HepG2 (cell line): ENCODE data around the gene LIME1. TPM values are rescaled to one million over a fixed set of nuclear protein-coding genes. Genes with fewer than 3 reads are reported as not detected.

ENCODE experiments used
- ATAC-seq: fragments of 200-7000 bp; cut with Tn5 transposase; 3 replicates; pipeline ENCODE4 v1.9.1; 2020; ENCODE audit warnings: mild to moderate bottlenecking, moderate library complexity
- BruUV-seq: library from RNA; stranded (reverse); fragments of 400-500 nt; replicated peaks from 2 replicates; lab custom pipeline; 2021; lab: Mats Ljungman, UMichigan
- CTCF ChIA-PET: fragments of 300-600 bp; formaldehyde crosslinking; extraction: SDS; loops from one replicate; lab custom pipeline; 2021; ENCODE audit warnings: low total read pairs, inconsistent platforms, low intra/inter-chr PET ratio; lab: Yijun Ruan, JAX
- POLR2A ChIA-PET: fragments of 350-600 bp; sonication (Branson Sonifier 250); formaldehyde crosslinking; loops from one replicate; lab custom pipeline; 2020; ENCODE audit warnings: antibody characterized with exemption, inconsistent platforms; lab: Yijun Ruan, JAX
- DNase-seq: peaks from one replicate; pipeline ENCODE4 v3.0.0-alpha.2; 2015; ENCODE audit warnings: low spot score
- FAIRE-seq: peaks from 3 replicates; lab custom pipeline; 2011; peaks lifted over from hg19 to GRCh38; lab: Jason Lieb, UNC
- H2AFZ ChIP-seq: one replicate; pipeline ENCODE4 v1.6.1; 2011; ENCODE audit warnings: low read length, inconsistent platforms
- H3K27ac ChIP-seq: fragments of 300-600 bp; 3 replicates; pipeline ENCODE4 v1.8.0; 2011; ENCODE audit warnings: mixed run types, mild to moderate bottlenecking, mixed read lengths, low read length, inconsistent platforms; ENCODE audit not compliant: insufficient read depth; ENCODE audit errors: extremely low read length
- H3K27me3 ChIP-seq, 2 experiments: fragments of 200-600 bp in 1 of 2; 2 replicates in 1 of 2; 3 replicates in 1 of 2; pipeline versions ENCODE4 v1.6.0 to v1.8.0; 2011; ENCODE audit warnings: low read length in 2 of 2, mild to moderate bottlenecking in 2 of 2, moderate library complexity in 2 of 2, inconsistent platforms in 1 of 2; ENCODE audit not compliant: insufficient read depth in 2 of 2, control insufficient read depth in 1 of 2
- H3K36me3 ChIP-seq, 2 experiments: fragments of 200-600 bp in 1 of 2; replicated peaks in 1 of 2; 2 replicates in 1 of 2; 3 replicates in 1 of 2; pipeline versions ENCODE4 v1.5.1 to v1.8.0; 2011; ENCODE audit warnings: low read length in 2 of 2, inconsistent platforms in 1 of 2; ENCODE audit not compliant: insufficient read depth in 2 of 2, control insufficient read depth in 1 of 2
- H3K4me1 ChIP-seq: 2 replicates; pipeline ENCODE4 v1.5.1; 2012; ENCODE audit warnings: low read length, inconsistent platforms; ENCODE audit not compliant: insufficient read depth
- H3K4me2 ChIP-seq: 2 replicates; pipeline ENCODE4 v1.6.0; 2011; ENCODE audit warnings: low read depth, low read length, inconsistent platforms
- H3K4me3 ChIP-seq, 3 experiments: fragments of 200-600 bp in 1 of 3; sonication (generic), shearing (Covaris generic) in 1 of 3; replicated peaks in 1 of 3; 2 replicates each; pipeline ENCODE4 v1.5.1; 2011 to 2016; ENCODE audit warnings: low read length in 3 of 3, inconsistent platforms in 2 of 3, low read depth in 2 of 3, mild to moderate bottlenecking in 2 of 3, control low read depth in 1 of 3, mixed read lengths in 1 of 3; ENCODE audit not compliant: insufficient read depth in 1 of 3
- H3K79me2 ChIP-seq: one replicate; pipeline ENCODE4 v1.6.1; 2011; ENCODE audit warnings: low read length, inconsistent platforms; ENCODE audit not compliant: insufficient read depth
- H3K9ac ChIP-seq: 2 replicates; pipeline ENCODE4 v1.6.0; 2011; ENCODE audit warnings: mild to moderate bottlenecking, low read depth, low read length, inconsistent platforms; ENCODE audit not compliant: insufficient read depth
- H3K9me3 ChIP-seq: 2 replicates; pipeline ENCODE4 v1.5.1; 2012; ENCODE audit warnings: mild to moderate bottlenecking, low read length
- H4K20me1 ChIP-seq: 2 replicates; pipeline ENCODE4 v1.6.0; 2011; ENCODE audit warnings: inconsistent platforms, mild to moderate bottlenecking, low read length, moderate library complexity; ENCODE audit not compliant: insufficient read depth
- CBFB ChIP-seq: sonication (generic); formaldehyde crosslinking; IDR thresholded peaks from 2 replicates; pipeline ENCODE4 v1.4.0; 2020; ENCODE audit warnings: missing genetic modification reagents
- POGZ ChIP-seq: sonication (generic); formaldehyde crosslinking; IDR thresholded peaks from 2 replicates; pipeline ENCODE4 v1.4.0; 2020; ENCODE audit warnings: mild to moderate bottlenecking, missing genetic modification reagents
- SRSF4 ChIP-seq: fragments of 200-400 bp; formaldehyde crosslinking; IDR thresholded peaks from one replicate; pipeline ENCODE4 v1.6.1; 2018; ENCODE audit warnings: mild to moderate bottlenecking, low read depth, low read length, moderate library complexity; ENCODE audit not compliant: poor library complexity, severe bottlenecking
- SYNCRIP ChIP-seq: fragments of 200-400 bp; formaldehyde crosslinking; IDR thresholded peaks from 2 replicates; pipeline ENCODE4 v1.6.1; 2018; ENCODE audit warnings: mild to moderate bottlenecking, low read depth, low read length; ENCODE audit not compliant: insufficient read depth
- TP53 ChIP-seq: sonication (generic); formaldehyde crosslinking; conservative IDR thresholded peaks from 2 replicates; pipeline ENCODE4 v1.4.0; 2020; ENCODE audit warnings: missing genetic modification reagents
- TRIM24 ChIP-seq: sonication (generic); formaldehyde crosslinking; IDR thresholded peaks from 2 replicates; pipeline ENCODE4 v1.8.0; 2022; ENCODE audit warnings: mild to moderate bottlenecking, missing genetic modification reagents
- ZBTB1 ChIP-seq: sonication (generic); formaldehyde crosslinking; IDR thresholded peaks from 2 replicates; pipeline ENCODE4 v1.4.0; 2020; ENCODE audit warnings: missing genetic modification reagents, borderline replicate concordance
- ZFP37 ChIP-seq: sonication (generic); formaldehyde crosslinking; IDR thresholded peaks from 2 replicates; pipeline ENCODE4 v1.4.0; 2020; ENCODE audit warnings: missing genetic modification reagents, borderline replicate concordance
- ZFYVE20 ChIP-seq: sonication (generic); formaldehyde crosslinking; IDR thresholded peaks from 2 replicates; pipeline ENCODE4 v1.8.0; 2023; ENCODE audit warnings: low read depth, mild to moderate bottlenecking, moderate library complexity, missing genetic modification reagents, borderline replicate concordance
- ZNF326 ChIP-seq: sonication (generic); formaldehyde crosslinking; IDR thresholded peaks from 2 replicates; pipeline ENCODE4 v1.4.0; 2020; ENCODE audit warnings: missing genetic modification reagents, borderline replicate concordance
- ZNF33A ChIP-seq: sonication (generic); formaldehyde crosslinking; IDR thresholded peaks from 2 replicates; pipeline ENCODE4 v1.5.1; 2020; ENCODE audit warnings: missing genetic modification reagents, mild to moderate bottlenecking, moderate library complexity, borderline replicate concordance
- ZNF446 ChIP-seq: sonication (generic); formaldehyde crosslinking; IDR thresholded peaks from 2 replicates; pipeline ENCODE4 v1.5.0; 2020; ENCODE audit warnings: mild to moderate bottlenecking, missing genetic modification reagents
- ZNF619 ChIP-seq: sonication (generic); formaldehyde crosslinking; IDR thresholded peaks from 2 replicates; pipeline ENCODE4 v1.4.0; 2020; ENCODE audit warnings: mild to moderate bottlenecking, missing genetic modification reagents
- WGBS: methylation state at CpG from one replicate; pipeline ENCODE4 v1.1.6; 2017; ENCODE audit warnings: low lambda C conversion rate; 5-methylcytosine and 5-hydroxymethylcytosine counted together
- in situ Hi-C: cut with HindIII; loops from 2 replicates; pipeline ENCODE4 v1.10.0; 2017; ENCODE audit warnings: low pct_unique_long_range_greater_than_20kb; ENCODE audit not compliant: extremely low pct_ligation_motif_present
- intact Hi-C: fragments of 100-400 bp; cut with micrococcal nuclease; formaldehyde crosslinking; loops from one replicate; pipeline ENCODE4 v1.10.0; 2022; ENCODE audit not compliant: unreplicated experiment
- polyA plus RNA-seq, 8 experiments: library from polyadenylated mRNA; depleted of rRNA in 3 of 8; stranded (reverse) in 7 of 8; unstranded in 1 of 8; fragments of >200 nt; fragmentation: Illumina TruSeq in 4 of 8; extraction: Trizol in 4 of 8; gene quantifications; 2 replicates each; pipeline versions ENCODE4 v1.2.1 to v1.2.3, GENCODE V29; 2011 to 2016; ENCODE audit warnings: low read depth in 4 of 8, missing spikeins in 1 of 8, mixed read lengths in 1 of 8; ENCODE audit not compliant: insufficient read depth in 1 of 8
- total RNA-seq, 5 experiments: library from RNA; depleted of rRNA; stranded (reverse); fragments of >200 nt; fragmentation: Illumina TruSeq; extraction: Trizol; gene quantifications; 2 replicates each; pipeline ENCODE4 v1.2.3, GENCODE V29; 2016; ENCODE audit warnings: low read depth in 1 of 5
- TF ChIP-seq, protein P1 (sequence below): sonication (generic); formaldehyde crosslinking; IDR thresholded peaks from 2 replicates; pipeline ENCODE4 v1.4.0; 2020; ENCODE audit warnings: missing genetic modification reagents
- TF ChIP-seq, protein P2 (sequence below): sonication (generic); formaldehyde crosslinking; IDR thresholded peaks from 2 replicates; pipeline ENCODE4 v1.4.0; 2020; ENCODE audit warnings: low read depth, mild to moderate bottlenecking, missing genetic modification reagents

Gene LIME1
- total and polyA plus RNA-seq, 2 of the 13 experiments (the other 11 are each of a cell fraction or from before 2014, with no cell fraction given), result 13.0 to 61.5 TPM

- TF ChIP-seq, protein P1, sequence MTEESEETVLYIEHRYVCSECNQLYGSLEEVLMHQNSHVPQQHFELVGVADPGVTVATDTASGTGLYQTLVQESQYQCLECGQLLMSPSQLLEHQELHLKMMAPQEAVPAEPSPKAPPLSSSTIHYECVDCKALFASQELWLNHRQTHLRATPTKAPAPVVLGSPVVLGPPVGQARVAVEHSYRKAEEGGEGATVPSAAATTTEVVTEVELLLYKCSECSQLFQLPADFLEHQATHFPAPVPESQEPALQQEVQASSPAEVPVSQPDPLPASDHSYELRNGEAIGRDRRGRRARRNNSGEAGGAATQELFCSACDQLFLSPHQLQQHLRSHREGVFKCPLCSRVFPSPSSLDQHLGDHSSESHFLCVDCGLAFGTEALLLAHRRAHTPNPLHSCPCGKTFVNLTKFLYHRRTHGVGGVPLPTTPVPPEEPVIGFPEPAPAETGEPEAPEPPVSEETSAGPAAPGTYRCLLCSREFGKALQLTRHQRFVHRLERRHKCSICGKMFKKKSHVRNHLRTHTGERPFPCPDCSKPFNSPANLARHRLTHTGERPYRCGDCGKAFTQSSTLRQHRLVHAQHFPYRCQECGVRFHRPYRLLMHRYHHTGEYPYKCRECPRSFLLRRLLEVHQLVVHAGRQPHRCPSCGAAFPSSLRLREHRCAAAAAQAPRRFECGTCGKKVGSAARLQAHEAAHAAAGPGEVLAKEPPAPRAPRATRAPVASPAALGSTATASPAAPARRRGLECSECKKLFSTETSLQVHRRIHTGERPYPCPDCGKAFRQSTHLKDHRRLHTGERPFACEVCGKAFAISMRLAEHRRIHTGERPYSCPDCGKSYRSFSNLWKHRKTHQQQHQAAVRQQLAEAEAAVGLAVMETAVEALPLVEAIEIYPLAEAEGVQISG (CRISPR knock-in tag), result peak; percentile 99
- peak; percentile 97 for TF ChIP-seq CBFB (CRISPR knock-in tag)
Measured at GRCh38 chr20:63707558-63708300, 28.7 kb upstream of the LIME1 start, which contains the start of the genes ARFRP1 and ZGPAT (continued).

DNA sequence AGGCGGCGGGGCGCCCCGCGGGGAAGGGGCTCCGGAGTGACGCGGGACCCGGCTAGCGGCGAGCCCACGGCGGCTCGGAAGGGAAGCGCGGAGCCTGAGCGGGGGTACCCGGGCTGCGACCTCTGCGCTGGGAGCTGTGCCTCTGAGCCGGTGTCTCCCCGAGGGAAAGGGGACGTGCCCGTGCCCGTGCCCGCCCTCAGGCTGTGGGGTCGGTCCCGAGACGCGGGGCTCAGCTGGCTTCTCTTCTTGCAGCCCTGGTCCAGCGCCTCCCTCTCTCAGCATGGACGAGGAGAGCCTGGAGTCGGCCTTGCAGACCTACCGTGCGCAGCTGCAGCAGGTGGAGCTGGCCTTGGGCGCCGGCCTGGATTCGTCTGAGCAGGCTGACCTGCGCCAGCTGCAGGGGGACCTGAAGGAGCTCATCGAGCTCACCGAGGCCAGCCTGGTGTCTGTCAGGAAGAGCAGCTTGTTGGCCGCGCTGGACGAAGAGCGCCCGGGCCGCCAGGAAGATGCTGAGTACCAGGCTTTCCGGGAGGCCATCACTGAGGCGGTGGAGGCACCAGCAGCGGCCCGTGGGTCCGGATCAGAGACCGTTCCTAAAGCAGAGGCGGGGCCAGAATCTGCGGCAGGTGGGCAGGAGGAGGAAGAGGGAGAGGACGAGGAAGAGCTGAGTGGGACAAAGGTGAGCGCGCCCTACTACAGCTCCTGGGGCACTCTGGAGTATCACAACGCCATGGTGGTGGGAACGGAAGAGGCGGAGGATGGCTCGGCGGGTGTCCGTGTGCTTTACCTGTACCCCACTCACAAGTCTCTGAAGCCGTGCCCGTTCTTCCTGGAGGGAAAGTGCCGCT lies 27.9 kb upstream of the LIME1 start:
- TSS peak; percentile 57 for BruUV-seq
- H3K9me3 ChIP-seq, result no peaks in the 10 kb centered on the region
- POLR2A ChIA-PET, result interaction anchor here (0.6 to 12.4 kb wide), 27 partner anchors 9 to 346 kb away, joined by 3 to 190 read pairs (median 6); partner anchors contain the start of genes GMEB2, LIME1, PRPF6 and RTEL1
- H3K27ac ChIP-seq, result peak overlapping the region; percentile 81
- peak overlapping the region; percentile 96 for H3K4me2 ChIP-seq
- H2AFZ ChIP-seq, result no peak overlapping the region
- DNase-seq (no peak), ATAC-seq (peak; percentile 13), FAIRE-seq (no peak)
- peaks cover 71% of the 10 kb centered on the region for H3K79me2 ChIP-seq
- H3K36me3 ChIP-seq, result peaks cover 26 to 62% of the 10 kb centered on the region in 2 experiments
- CTCF ChIA-PET, result interaction anchor here (2.1 to 3.2 kb wide), 3 partner anchors 29 to 265 kb away, joined by 5 to 15 read pairs (median 8); partner anchors contain the start of genes LIME1 and TPD52L2
- peaks cover 36% of the 10 kb centered on the region for H3K4me1 ChIP-seq
- 32% methylated on average over 28 of the region's 67 CpGs for WGBS
- in situ Hi-C loops, result loop anchor here (5.0 to 10.0 kb wide), 3 partner anchors 34 to 149 kb away; no protein-coding TSS in a partner anchor
- H3K4me3 ChIP-seq, result peak overlapping the region; percentile 79 to 99 (median 99)
- peaks cover 10% of the 10 kb centered on the region; the same call in 1 of the 2 replicates for H4K20me1 ChIP-seq
- H3K9ac ChIP-seq, result peak overlapping the region; percentile 97
- H3K27me3 ChIP-seq, result no peaks in the 10 kb centered on the region; a peak in 1 of 5 replicates
- intact Hi-C loops, result no loop called here
- TF ChIP-seq ZFP37 (CRISPR knock-in tag) (0 out of 2 replicates have a peak, but pooled peaks have one; percentile 36), ZFYVE20 (CRISPR knock-in tag) (no peak), SRSF4 (no peak), ZNF619 (CRISPR knock-in tag) (no peak), SYNCRIP (no peak), ZBTB1 (CRISPR knock-in tag) (no peak), ZNF326 (CRISPR knock-in tag) (no peak), ZNF446 (no peak), TRIM24 (CRISPR knock-in tag) (no peak), POGZ (no peak), ZNF33A (CRISPR knock-in tag) (no peak), TP53 (CRISPR knock-in tag) (no peak)
- TF ChIP-seq, protein P2, sequence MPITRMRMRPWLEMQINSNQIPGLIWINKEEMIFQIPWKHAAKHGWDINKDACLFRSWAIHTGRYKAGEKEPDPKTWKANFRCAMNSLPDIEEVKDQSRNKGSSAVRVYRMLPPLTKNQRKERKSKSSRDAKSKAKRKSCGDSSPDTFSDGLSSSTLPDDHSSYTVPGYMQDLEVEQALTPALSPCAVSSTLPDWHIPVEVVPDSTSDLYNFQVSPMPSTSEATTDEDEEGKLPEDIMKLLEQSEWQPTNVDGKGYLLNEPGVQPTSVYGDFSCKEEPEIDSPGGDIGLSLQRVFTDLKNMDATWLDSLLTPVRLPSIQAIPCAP (CRISPR knock-in tag), result no peak
